ENCODE results near the gene TSR1.

TSR1 gene

GRCh38 chr17:2346475-2346874 is 10.2 kb upstream of the TSR1 start:
- no peak overlapping the region for H2BK120ac ChIP-seq (ENCODE audit: low read depth, low read length)
- no peak overlapping the region for H3K27ac ChIP-seq (replicated peaks; ENCODE audit: low read length)
- H3K14ac ChIP-seq (ENCODE audit: low read length): no peak overlapping the region
- H2BK5ac ChIP-seq (ENCODE audit: low read length): no peak overlapping the region
- H2BK15ac ChIP-seq (ENCODE audit: low read length): no peak overlapping the region
- H2AK5ac ChIP-seq (ENCODE audit: low read depth, low read length): peak overlapping the region; percentile 30
- peaks cover 16 to 37% of the 10 kb centered on the region in 2 donors for H3K36me3 ChIP-seq (replicated peaks in 1 of 2; ENCODE audit: control insufficient read depth in 2 of 2, insufficient read depth in 2 of 2, low read length in 2 of 2)
- H4K91ac ChIP-seq (ENCODE audit: low read depth, low read length, poor library complexity): no peak overlapping the region
- H2BK12ac ChIP-seq (ENCODE audit: low read length): no peak overlapping the region
- H3K79me1 ChIP-seq (ENCODE audit: low read depth, low read length): peaks cover 3% of the 10 kb centered on the region
- H3K4me2 ChIP-seq (ENCODE audit: insufficient read depth, low read length, poor library complexity, severe bottlenecking): no peak overlapping the region
- WGBS, 2 donors (ENCODE audit: extremely low coverage in 2 of 2, insufficient read length in 2 of 2, insufficient replicate concordance in 1 of 2): no CpG with 5 or more reads among the region's 8 CpGs
- no peaks in the 10 kb centered on the region for H3K27me3 ChIP-seq (ENCODE audit: control insufficient read depth in 3 of 3, insufficient read depth in 3 of 3, low read depth in 1 of 3, low read length in 3 of 3)
- no peak overlapping the region for H4K8ac ChIP-seq (ENCODE audit: low read depth, low read length)
- DNase-seq (ENCODE audit: low spot score): no peak
- H3K4me1 ChIP-seq (ENCODE audit: control insufficient read depth in 2 of 2, insufficient read depth in 1 of 2, low read depth in 1 of 2, low read length in 2 of 2): peaks cover 12 to 13% of the 10 kb centered on the region in 2 donors
- H3K18ac ChIP-seq (ENCODE audit: low read length): peak overlapping the region; percentile 68
- H3K23ac ChIP-seq (ENCODE audit: low read depth, low read length, poor library complexity): no peak overlapping the region
- H3K4ac ChIP-seq (ENCODE audit: low read length): no peak overlapping the region
- no peaks in the 10 kb centered on the region for H3K9me3 ChIP-seq (replicated peaks in 1 of 2; ENCODE audit: control insufficient read depth in 2 of 2, insufficient read depth in 1 of 2, low read depth in 1 of 2, low read length in 2 of 2)
- H3K9ac ChIP-seq (ENCODE audit: low read depth, low read length, poor library complexity): no peak overlapping the region
- H2AFZ ChIP-seq (ENCODE audit: low read length): no peak overlapping the region
- H3K4me3 ChIP-seq (ENCODE audit: low read length in 2 of 2): no peak overlapping the region

- Histone ChIP-seq H3K27ac (replicated peaks; ENCODE audit: low read length) (no peak overlapping the region), H3K18ac (ENCODE audit: low read length) (no peak overlapping the region), H3K4me1 (ENCODE audit: control insufficient read depth in 2 of 2, insufficient read depth in 1 of 2, low read depth in 1 of 2, low read length in 2 of 2) (peaks cover 8 to 13% of the 10 kb centered on the region in 2 donors), H2BK5ac (ENCODE audit: low read length) (no peak overlapping the region), H3K4me3 (ENCODE audit: low read length in 2 of 2) (no peak overlapping the region), H3K9me3 (replicated peaks in 1 of 2; ENCODE audit: control insufficient read depth in 2 of 2, insufficient read depth in 1 of 2, low read depth in 1 of 2, low read length in 2 of 2) (no peaks in the 10 kb centered on the region), H3K36me3 (replicated peaks in 1 of 2; ENCODE audit: control insufficient read depth in 2 of 2, insufficient read depth in 2 of 2, low read length in 2 of 2) (peaks cover 17 to 41% of the 10 kb centered on the region in 2 donors), H3K4ac (ENCODE audit: low read length) (no peak overlapping the region), H3K4me2 (ENCODE audit: insufficient read depth, low read length, poor library complexity, severe bottlenecking) (no peak overlapping the region), H3K23ac (ENCODE audit: low read depth, low read length, poor library complexity) (no peak overlapping the region), H2AFZ (ENCODE audit: low read length) (no peak overlapping the region), H3K9ac (ENCODE audit: low read depth, low read length, poor library complexity) (no peak overlapping the region), H4K8ac (ENCODE audit: low read depth, low read length) (no peak overlapping the region), H3K27me3 (ENCODE audit: control insufficient read depth in 3 of 3, insufficient read depth in 3 of 3, low read depth in 1 of 3, low read length in 3 of 3) (no peaks in the 10 kb centered on the region), H2BK15ac (ENCODE audit: low read length) (no peak overlapping the region), H3K14ac (ENCODE audit: low read length) (no peak overlapping the region), H4K91ac (ENCODE audit: low read depth, low read length, poor library complexity) (no peak overlapping the region), H3K79me1 (ENCODE audit: low read depth, low read length) (no peaks in the 10 kb centered on the region), H2AK5ac (ENCODE audit: low read depth, low read length) (no peak overlapping the region), H2BK12ac (ENCODE audit: low read length) (no peak overlapping the region), H2BK120ac (ENCODE audit: low read depth, low read length) (no peak overlapping the region)
- DNase-seq (ENCODE audit: low spot score): no peak
- WGBS, 2 donors (ENCODE audit: extremely low coverage in 2 of 2, insufficient read length in 2 of 2, insufficient replicate concordance in 1 of 2): no CpG with 5 or more reads among the region's 10 CpGs
Observed at GRCh38 chr17:2344528-2344927, 8.3 kb upstream of the TSR1 start.

GRCh38 chr17:2343421-2343820 is 7.2 kb upstream of the TSR1 start:
- H3K14ac ChIP-seq (ENCODE audit: low read length): no peak overlapping the region
- H3K18ac ChIP-seq (ENCODE audit: low read length): no peak overlapping the region
- no peak overlapping the region for H3K4me3 ChIP-seq (ENCODE audit: low read length in 2 of 2)
- no peak overlapping the region for H3K4ac ChIP-seq (ENCODE audit: low read length)
- WGBS, 2 donors (ENCODE audit: extremely low coverage in 2 of 2, insufficient read length in 2 of 2, insufficient replicate concordance in 1 of 2): no CpG with 5 or more reads among the region's 5 CpGs
- H2BK12ac ChIP-seq (ENCODE audit: low read length): no peak overlapping the region
- H3K36me3 ChIP-seq (replicated peaks in 1 of 2; ENCODE audit: control insufficient read depth in 2 of 2, insufficient read depth in 2 of 2, low read length in 2 of 2): peaks cover 17 to 41% of the 10 kb centered on the region in 2 donors
- H3K23ac ChIP-seq (ENCODE audit: low read depth, low read length, poor library complexity): no peak overlapping the region
- no peaks in the 10 kb centered on the region for H3K9me3 ChIP-seq (replicated peaks in 1 of 2; ENCODE audit: control insufficient read depth in 2 of 2, insufficient read depth in 1 of 2, low read depth in 1 of 2, low read length in 2 of 2)
- no peak overlapping the region for H2AFZ ChIP-seq (ENCODE audit: low read length)
- no peak overlapping the region for H2BK120ac ChIP-seq (ENCODE audit: low read depth, low read length)
- H3K27me3 ChIP-seq (ENCODE audit: control insufficient read depth in 3 of 3, insufficient read depth in 3 of 3, low read depth in 1 of 3, low read length in 3 of 3): no peaks in the 10 kb centered on the region
- H3K27ac ChIP-seq (replicated peaks; ENCODE audit: low read length): no peak overlapping the region
- peaks cover 5 to 10% of the 10 kb centered on the region in 2 donors for H3K4me1 ChIP-seq (ENCODE audit: control insufficient read depth in 2 of 2, insufficient read depth in 1 of 2, low read depth in 1 of 2, low read length in 2 of 2)
- H4K91ac ChIP-seq (ENCODE audit: low read depth, low read length, poor library complexity): no peak overlapping the region
- no peak overlapping the region for H4K8ac ChIP-seq (ENCODE audit: low read depth, low read length)
- no peaks in the 10 kb centered on the region for H3K79me1 ChIP-seq (ENCODE audit: low read depth, low read length)
- DNase-seq (ENCODE audit: low spot score): no peak
- no peak overlapping the region for H3K4me2 ChIP-seq (ENCODE audit: insufficient read depth, low read length, poor library complexity, severe bottlenecking)
- no peak overlapping the region for H2AK5ac ChIP-seq (ENCODE audit: low read depth, low read length)
- H2BK5ac ChIP-seq (ENCODE audit: low read length): no peak overlapping the region
- H3K9ac ChIP-seq (ENCODE audit: low read depth, low read length, poor library complexity): no peak overlapping the region
- no peak overlapping the region for H2BK15ac ChIP-seq (ENCODE audit: low read length)

GRCh38 chr17:2338315-2338657 is 2.0 kb upstream of the TSR1 start:
- no peak overlapping the region for H3K23ac ChIP-seq (ENCODE audit: low read depth, low read length, poor library complexity)
- no peak overlapping the region for H3K14ac ChIP-seq (ENCODE audit: low read length)
- no peak overlapping the region for H2BK5ac ChIP-seq (ENCODE audit: low read length)
- H3K79me1 ChIP-seq (ENCODE audit: low read depth, low read length): peaks cover 11% of the 10 kb centered on the region
- peaks cover 8 to 15% of the 10 kb centered on the region in 2 donors for H3K4me1 ChIP-seq (ENCODE audit: control insufficient read depth in 2 of 2, insufficient read depth in 1 of 2, low read depth in 1 of 2, low read length in 2 of 2)
- peak overlapping the region; percentile 89 for H3K4me2 ChIP-seq (ENCODE audit: insufficient read depth, low read length, poor library complexity, severe bottlenecking)
- peaks cover 25 to 43% of the 10 kb centered on the region in 2 donors for H3K36me3 ChIP-seq (replicated peaks in 1 of 2; ENCODE audit: control insufficient read depth in 2 of 2, insufficient read depth in 2 of 2, low read length in 2 of 2)
- peak overlapping the region; percentile 90 to 91 for H3K4me3 ChIP-seq (ENCODE audit: low read length in 2 of 2)
- H2BK15ac ChIP-seq (ENCODE audit: low read length): no peak overlapping the region
- no peak for DNase-seq (ENCODE audit: low spot score)
- H3K4ac ChIP-seq (ENCODE audit: low read length): no peak overlapping the region
- peak overlapping the region; percentile 88 for H3K9ac ChIP-seq (ENCODE audit: low read depth, low read length, poor library complexity)
- no peak overlapping the region for H2AK5ac ChIP-seq (ENCODE audit: low read depth, low read length)
- H2BK12ac ChIP-seq (ENCODE audit: low read length): no peak overlapping the region
- H2BK120ac ChIP-seq (ENCODE audit: low read depth, low read length): no peak overlapping the region
- peak overlapping the region; percentile 84 for H2AFZ ChIP-seq (ENCODE audit: low read length)
- WGBS, 2 donors (ENCODE audit: extremely low coverage in 2 of 2, insufficient read length in 2 of 2, insufficient replicate concordance in 1 of 2): no CpG with 5 or more reads among the region's 5 CpGs
- no peak overlapping the region for H4K91ac ChIP-seq (ENCODE audit: low read depth, low read length, poor library complexity)
- no peaks in the 10 kb centered on the region for H3K9me3 ChIP-seq (replicated peaks in 1 of 2; ENCODE audit: control insufficient read depth in 2 of 2, insufficient read depth in 1 of 2, low read depth in 1 of 2, low read length in 2 of 2)
- no peak overlapping the region for H4K8ac ChIP-seq (ENCODE audit: low read depth, low read length)
- H3K18ac ChIP-seq (ENCODE audit: low read length): no peak overlapping the region
- H3K27ac ChIP-seq (replicated peaks; ENCODE audit: low read length): no peak overlapping the region
- no peaks in the 10 kb centered on the region for H3K27me3 ChIP-seq (ENCODE audit: control insufficient read depth in 3 of 3, insufficient read depth in 3 of 3, low read depth in 1 of 3, low read length in 3 of 3)
